IPS-18c (cell line): ENCODE results near the gene EDEM2.
"Not testable (repeated sequence)": the region's sequence is repeated elsewhere in the genome, so short reads cannot be mapped to it uniquely, and the experiment has no call there.

ENCODE experiments used
- H3K4me3 ChIP-seq: 2 replicates; pipeline ENCODE4 v1.7.0; 2013; ENCODE audit warnings: low read depth, mild to moderate bottlenecking, low read length, moderate library complexity; ENCODE audit not compliant: insufficient read depth
- H3K9me3 ChIP-seq: one replicate; pipeline ENCODE4 v1.6.1; 2013; ENCODE audit warnings: mild to moderate bottlenecking, low read length, moderate library complexity; ENCODE audit not compliant: control insufficient read depth, insufficient read depth

EDEM2 gene

DNA sequence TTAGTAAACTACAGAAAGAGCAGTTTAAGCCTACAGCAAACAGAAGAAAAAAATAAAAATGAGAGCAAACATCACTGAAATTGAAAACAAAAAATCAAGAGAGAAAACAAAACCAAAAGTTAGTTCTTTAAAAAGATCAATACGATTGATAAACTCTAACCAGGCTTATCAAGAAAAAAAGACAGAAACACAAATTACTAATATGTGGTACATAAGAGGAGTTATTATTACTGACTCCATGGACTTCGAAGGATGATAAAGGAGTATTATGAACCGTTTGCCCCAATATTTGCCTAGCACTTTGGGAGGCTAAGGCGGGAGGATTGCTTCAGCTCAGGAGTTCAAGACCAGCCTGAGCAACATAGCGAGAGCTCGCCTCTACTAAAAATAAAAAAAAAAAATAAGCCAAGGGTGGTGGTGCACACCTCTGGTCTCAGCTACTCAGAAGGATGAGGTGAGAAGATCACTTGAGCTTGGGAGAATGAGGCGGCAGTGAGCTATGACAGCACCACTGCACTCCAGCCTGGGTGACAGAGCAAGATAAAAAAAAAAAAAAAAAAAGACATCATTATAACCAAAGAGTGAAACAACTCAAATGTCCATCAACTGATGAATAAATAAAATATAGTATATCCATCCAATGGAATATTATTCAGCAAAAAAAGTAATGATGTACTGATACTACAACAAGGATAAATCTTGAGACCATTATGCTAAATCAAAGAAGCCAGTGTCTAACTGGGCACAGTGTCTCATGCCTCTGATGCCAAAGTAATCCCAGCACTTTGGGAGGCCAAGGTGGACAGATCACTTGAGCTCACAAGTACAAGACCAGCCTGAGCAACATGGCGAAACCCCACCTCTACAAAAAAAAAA is 67.4 kb downstream of the EDEM2 start:
- peaks cover 11% of the 10 kb centered on the region for H3K9me3 ChIP-seq
- no peak overlapping the region for H3K4me3 ChIP-seq

DNA sequence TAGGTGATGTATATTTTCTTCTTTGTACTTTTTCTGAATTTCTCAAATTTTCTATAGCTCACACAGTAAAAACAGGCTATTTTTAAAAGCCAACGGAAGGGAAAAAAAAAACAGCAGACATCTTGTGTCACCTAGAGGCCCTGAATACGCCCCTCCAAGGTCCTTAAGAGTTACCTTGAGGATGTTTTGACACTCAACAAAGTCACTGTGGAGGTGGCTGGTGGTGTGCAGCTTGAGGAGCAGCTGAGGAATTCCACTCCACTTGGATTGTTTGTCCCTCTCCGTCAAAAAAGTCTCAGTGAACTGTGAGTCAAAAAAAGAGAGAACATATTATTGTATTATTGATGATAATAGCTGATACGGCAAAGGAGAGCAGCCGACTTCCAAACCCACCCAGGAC is 69.3 kb downstream of the EDEM2 start:
- Histone ChIP-seq H3K9me3 (peaks cover 11% of the 10 kb centered on the region), H3K4me3 (no peak overlapping the region)

DNA sequence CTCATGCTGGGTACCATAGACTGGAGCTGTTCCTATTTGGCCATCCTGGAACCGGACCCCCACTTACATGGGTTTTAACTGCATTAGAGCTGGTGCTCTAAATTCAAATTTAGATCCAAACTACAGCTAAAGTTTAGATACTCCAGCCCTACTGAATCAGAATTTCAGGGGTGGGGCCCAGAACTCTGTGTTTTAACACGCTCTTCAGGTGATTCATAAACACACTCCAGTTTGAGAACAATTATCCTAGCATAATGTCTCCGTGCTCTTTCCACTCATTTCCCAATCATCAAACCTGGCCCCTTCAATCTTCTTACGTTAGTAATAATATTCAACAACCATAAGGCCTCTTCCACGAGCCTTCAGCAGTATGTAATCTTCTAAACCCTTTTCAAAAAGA is 69.8 kb downstream of the EDEM2 start:
- H3K9me3 ChIP-seq: peaks cover 11% of the 10 kb centered on the region
- no peak overlapping the region for H3K4me3 ChIP-seq

DNA sequence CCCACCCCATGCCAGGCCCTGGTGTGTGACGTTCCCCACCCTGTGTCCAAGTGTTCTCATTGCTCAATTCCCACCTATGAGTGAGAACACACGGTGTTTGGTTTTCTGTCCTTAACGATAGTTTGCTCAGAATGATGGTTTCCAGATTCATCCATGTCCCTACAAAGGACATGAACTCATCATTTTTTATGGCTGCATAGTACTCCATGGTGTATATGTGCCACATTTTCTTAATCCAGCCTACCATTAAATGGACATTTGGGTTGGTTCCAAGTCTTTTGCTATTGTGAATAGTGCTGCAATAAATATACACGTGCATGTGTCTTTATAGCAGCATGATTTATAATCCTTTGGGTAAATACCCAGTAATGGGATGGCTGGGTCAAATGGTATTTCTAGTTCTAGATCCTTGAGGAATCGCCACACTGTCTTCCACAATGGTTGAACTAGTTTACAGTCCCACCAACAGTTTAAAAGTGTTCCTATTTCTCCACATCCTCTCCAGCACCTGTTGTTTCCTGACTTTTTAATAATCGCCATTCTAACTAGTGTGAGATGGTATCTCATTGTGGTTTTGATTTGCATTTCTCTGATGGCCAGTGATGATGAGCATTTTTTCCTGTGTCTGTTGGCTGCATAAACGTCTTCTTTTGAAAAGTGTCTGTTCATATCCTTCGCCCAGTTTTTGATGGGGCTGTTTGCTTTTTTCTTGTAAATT is 75.5 kb downstream of the EDEM2 start:
- not testable (repeated sequence) for H3K4me3 ChIP-seq, H3K9me3 ChIP-seq

DNA sequence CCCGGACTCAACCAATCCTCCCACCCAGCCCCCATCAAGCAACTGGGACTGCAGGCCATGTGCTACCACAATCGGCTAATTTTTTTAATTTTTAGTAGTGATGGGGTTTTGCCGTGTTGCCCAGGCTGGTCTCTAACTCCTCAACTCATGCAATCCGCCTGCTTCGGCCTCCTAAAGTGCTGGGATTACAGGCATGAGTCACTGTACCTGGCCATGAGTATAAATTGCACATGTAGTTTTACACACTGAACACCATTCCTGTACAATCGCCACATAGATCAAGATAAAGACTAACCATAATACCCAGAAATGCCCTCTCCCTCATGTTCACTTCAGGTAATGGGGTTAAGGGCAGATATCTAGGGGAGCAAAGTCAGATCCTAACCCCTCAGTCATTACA is 80.9 kb downstream of the EDEM2 start:
- Histone ChIP-seq H3K9me3 (no peaks in the 10 kb centered on the region), H3K4me3 (no peak overlapping the region)
